Hepatocyte (in vitro differentiated cells): ENCODE results near the gene DLGAP3.

Experiments used
- EZH2phosphoT487 ChIP-seq: fragments of 200-600 bp; sonication (generic); IDR thresholded peaks from one replicate; pipeline ENCODE4 v1.6.1; 2018; ENCODE audit warnings: antibody characterized with exemption, mild to moderate bottlenecking, low read depth, moderate library complexity; ENCODE audit not compliant: unreplicated experiment, severe bottlenecking
- TF ChIP-seq, protein P1 (sequence below): fragments of 200-600 bp; sonication (generic); IDR thresholded peaks from 2 replicates; pipeline ENCODE4 v1.5.1; 2016; ENCODE audit warnings: antibody characterized with exemption, mild to moderate bottlenecking; ENCODE audit not compliant: poor library complexity

DNA sequence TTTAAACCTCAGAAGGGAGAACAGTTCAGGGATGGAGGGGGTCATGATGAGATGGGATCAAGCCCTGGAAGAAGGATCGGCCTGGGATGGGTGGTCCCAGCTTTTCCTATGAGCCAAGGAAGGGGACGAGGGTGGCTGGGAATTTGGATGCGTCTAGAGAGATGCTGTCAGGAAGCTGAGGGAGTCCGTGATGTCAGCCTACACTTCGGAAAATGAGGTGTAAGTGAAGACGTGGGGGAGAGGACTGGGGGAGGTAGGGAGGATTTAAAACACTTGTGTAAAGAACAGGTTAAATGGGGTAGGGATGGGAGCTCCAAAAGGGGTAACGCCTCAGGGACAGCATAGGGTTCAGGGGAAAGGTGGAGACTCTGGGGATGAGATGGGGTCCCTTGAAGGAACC lies 27.5 kb downstream of the DLGAP3 start:
- TF ChIP-seq, protein P1, sequence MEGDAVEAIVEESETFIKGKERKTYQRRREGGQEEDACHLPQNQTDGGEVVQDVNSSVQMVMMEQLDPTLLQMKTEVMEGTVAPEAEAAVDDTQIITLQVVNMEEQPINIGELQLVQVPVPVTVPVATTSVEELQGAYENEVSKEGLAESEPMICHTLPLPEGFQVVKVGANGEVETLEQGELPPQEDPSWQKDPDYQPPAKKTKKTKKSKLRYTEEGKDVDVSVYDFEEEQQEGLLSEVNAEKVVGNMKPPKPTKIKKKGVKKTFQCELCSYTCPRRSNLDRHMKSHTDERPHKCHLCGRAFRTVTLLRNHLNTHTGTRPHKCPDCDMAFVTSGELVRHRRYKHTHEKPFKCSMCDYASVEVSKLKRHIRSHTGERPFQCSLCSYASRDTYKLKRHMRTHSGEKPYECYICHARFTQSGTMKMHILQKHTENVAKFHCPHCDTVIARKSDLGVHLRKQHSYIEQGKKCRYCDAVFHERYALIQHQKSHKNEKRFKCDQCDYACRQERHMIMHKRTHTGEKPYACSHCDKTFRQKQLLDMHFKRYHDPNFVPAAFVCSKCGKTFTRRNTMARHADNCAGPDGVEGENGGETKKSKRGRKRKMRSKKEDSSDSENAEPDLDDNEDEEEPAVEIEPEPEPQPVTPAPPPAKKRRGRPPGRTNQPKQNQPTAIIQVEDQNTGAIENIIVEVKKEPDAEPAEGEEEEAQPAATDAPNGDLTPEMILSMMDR, result no peak
- no peak for TF ChIP-seq EZH2phosphoT487
